Activated CD8-positive, alpha-beta memory T cell treated with anti-CD3 and anti-CD28 coated beads, Interleukin-2, amount 50 U/mL, for 48 hours (primary cell): ENCODE data around the gene MRM3.
"Not testable (repeated sequence)": the region's sequence is repeated elsewhere in the genome, so short reads cannot be mapped to it uniquely, and the experiment has no call there.

Experiments used
- DNase-seq: peaks from one replicate; pipeline ENCODE4 v3.0.0-alpha.2; 2020

Gene MRM3

GRCh38 chr17:755319-755961 is 26.7 kb upstream of the MRM3 start:
- not testable (repeated sequence) for DNase-seq

- DNase-seq, result not testable (repeated sequence)
Measured at GRCh38 chr17:756010-756567, 26.1 kb upstream of the MRM3 start.

GRCh38 chr17:759964-760363 is 22.2 kb upstream of the MRM3 start:
- DNase-seq, result no peak

- DNase-seq, result no peak
Measured at GRCh38 chr17:760371-760770, 21.8 kb upstream of the MRM3 start.

GRCh38 chr17:767076-767475 is 15.1 kb upstream of the MRM3 start:
- DNase-seq, result no peak

GRCh38 chr17:773016-773415 is 9.1 kb upstream of the MRM3 start:
- no peak for DNase-seq

- no peak for DNase-seq
Measured at GRCh38 chr17:773467-774312, 8.5 kb upstream of the MRM3 start.

- no peak for DNase-seq
Measured at GRCh38 chr17:774313-774584, 7.9 kb upstream of the MRM3 start.

GRCh38 chr17:778096-778495 is 4.1 kb upstream of the MRM3 start:
- DNase-seq, result no peak

GRCh38 chr17:784143-784542 is 2.0 kb downstream of the MRM3 start:
- DNase-seq, result no peak

- not testable (repeated sequence) for DNase-seq
Measured at GRCh38 chr17:785901-786300, 3.7 kb downstream of the MRM3 start.

GRCh38 chr17:787641-788221 is 5.6 kb downstream of the MRM3 start:
- DNase-seq, result no peak

- no peak for DNase-seq
Measured at GRCh38 chr17:788551-788950, 6.4 kb downstream of the MRM3 start.

GRCh38 chr17:789160-789840 is 7.1 kb downstream of the MRM3 start:
- DNase-seq, result no peak

- not testable (repeated sequence) for DNase-seq
Measured at GRCh38 chr17:789931-790873, 8.0 kb downstream of the MRM3 start.

GRCh38 chr17:790874-791247 is 8.7 kb downstream of the MRM3 start:
- DNase-seq, result not testable (repeated sequence)

GRCh38 chr17:791829-792228 is 9.7 kb downstream of the MRM3 start:
- no peak for DNase-seq

GRCh38 chr17:792277-792676 is 10.1 kb downstream of the MRM3 start:
- no peak for DNase-seq

GRCh38 chr17:794876-795275 is 12.7 kb downstream of the MRM3 start:
- peak; percentile 68 for DNase-seq

GRCh38 chr17:795276-795675 is 13.1 kb downstream of the MRM3 start:
- no peak for DNase-seq

GRCh38 chr17:795721-796120 is 13.6 kb downstream of the MRM3 start:
- no peak for DNase-seq

GRCh38 chr17:796609-797008 is 14.5 kb downstream of the MRM3 start:
- DNase-seq, result no peak
